Osteoblast (primary cell): ENCODE data around the gene CIPC. TPM values are rescaled to one million over a fixed set of nuclear protein-coding genes. Genes with fewer than 3 reads are reported as not detected.

Experiments
- DNase-seq: peaks from one replicate; pipeline ENCODE4 v3.0.0; 2011; ENCODE audit warnings: low spot score, mixed read lengths; ENCODE audit not compliant: insufficient read length; ENCODE audit errors: missing footprints
- H2AFZ ChIP-seq: 2 replicates; pipeline ENCODE4 v1.6.0; 2011; ENCODE audit warnings: mild to moderate bottlenecking, low read length
- H3K27ac ChIP-seq: 2 replicates; pipeline ENCODE4 v1.5.1; 2011; ENCODE audit warnings: mild to moderate bottlenecking, low read depth, low read length, moderate library complexity
- H3K27me3 ChIP-seq: 2 replicates; pipeline ENCODE4 v1.6.0; 2012; ENCODE audit warnings: mild to moderate bottlenecking, control low read depth, inconsistent platforms, low read length, moderate library complexity; ENCODE audit not compliant: insufficient read depth
- H3K36me3 ChIP-seq: 2 replicates; pipeline ENCODE4 v1.5.1; 2011; ENCODE audit warnings: mild to moderate bottlenecking, low read length, control low read depth, moderate library complexity; ENCODE audit not compliant: insufficient read depth
- H3K4me1 ChIP-seq: 2 replicates; pipeline ENCODE4 v1.5.1; 2011; ENCODE audit warnings: mild to moderate bottlenecking, low read length, control low read depth, moderate library complexity; ENCODE audit not compliant: insufficient read depth
- H3K4me2 ChIP-seq: 2 replicates; pipeline ENCODE4 v1.6.0; 2011; ENCODE audit warnings: mild to moderate bottlenecking, low read length; ENCODE audit not compliant: insufficient read depth
- H3K4me3 ChIP-seq: fragments of 200-600 bp; sonication (generic); 3 replicates; pipeline ENCODE4 v1.5.1; 2012; ENCODE audit warnings: mild to moderate bottlenecking, low read length, inconsistent platforms; ENCODE audit not compliant: insufficient read depth
- H3K79me2 ChIP-seq: 2 replicates; pipeline ENCODE4 v1.6.0; 2012; ENCODE audit warnings: mild to moderate bottlenecking, low read length, control low read depth, inconsistent platforms; ENCODE audit not compliant: insufficient read depth
- H3K9me3 ChIP-seq: 2 replicates; pipeline ENCODE4 v1.5.1; 2011; ENCODE audit warnings: low read depth, low read length, control low read depth
- H4K20me1 ChIP-seq: 2 replicates; pipeline ENCODE4 v1.6.0; 2012; ENCODE audit warnings: mild to moderate bottlenecking, low read length, control low read depth; ENCODE audit not compliant: insufficient read depth
- total RNA-seq: library from RNA; depleted of rRNA; stranded (reverse); fragments of >200 nt; gene quantifications from 2 replicates; pipeline ENCODE4 v1.2.3, GENCODE V29; 2012
- TF ChIP-seq, protein P1 (sequence below): IDR thresholded peaks from 2 replicates; pipeline ENCODE4 v1.5.1; 2011; ENCODE audit warnings: mild to moderate bottlenecking, low read depth, low read length, moderate library complexity; ENCODE audit errors: extremely low read depth

The CIPC gene
- total RNA-seq, 1 donor = 16.6 TPM

- Histone ChIP-seq H3K4me3 (no peak overlapping the region), H3K27ac (no peak overlapping the region), H3K79me2 (peaks cover 50% of the 10 kb centered on the region), H3K36me3 (peaks cover 25% of the 10 kb centered on the region), H3K4me2 (no peak overlapping the region), H3K27me3 (no peaks in the 10 kb centered on the region), H4K20me1 (peaks cover 8% of the 10 kb centered on the region), H3K4me1 (peaks cover 2% of the 10 kb centered on the region), H2AFZ (no peak overlapping the region), H3K9me3 (no peaks in the 10 kb centered on the region)
- TF ChIP-seq, protein P1, sequence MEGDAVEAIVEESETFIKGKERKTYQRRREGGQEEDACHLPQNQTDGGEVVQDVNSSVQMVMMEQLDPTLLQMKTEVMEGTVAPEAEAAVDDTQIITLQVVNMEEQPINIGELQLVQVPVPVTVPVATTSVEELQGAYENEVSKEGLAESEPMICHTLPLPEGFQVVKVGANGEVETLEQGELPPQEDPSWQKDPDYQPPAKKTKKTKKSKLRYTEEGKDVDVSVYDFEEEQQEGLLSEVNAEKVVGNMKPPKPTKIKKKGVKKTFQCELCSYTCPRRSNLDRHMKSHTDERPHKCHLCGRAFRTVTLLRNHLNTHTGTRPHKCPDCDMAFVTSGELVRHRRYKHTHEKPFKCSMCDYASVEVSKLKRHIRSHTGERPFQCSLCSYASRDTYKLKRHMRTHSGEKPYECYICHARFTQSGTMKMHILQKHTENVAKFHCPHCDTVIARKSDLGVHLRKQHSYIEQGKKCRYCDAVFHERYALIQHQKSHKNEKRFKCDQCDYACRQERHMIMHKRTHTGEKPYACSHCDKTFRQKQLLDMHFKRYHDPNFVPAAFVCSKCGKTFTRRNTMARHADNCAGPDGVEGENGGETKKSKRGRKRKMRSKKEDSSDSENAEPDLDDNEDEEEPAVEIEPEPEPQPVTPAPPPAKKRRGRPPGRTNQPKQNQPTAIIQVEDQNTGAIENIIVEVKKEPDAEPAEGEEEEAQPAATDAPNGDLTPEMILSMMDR = no peak
- DNase-seq = no peak
These were observed 6.3 kb downstream of the CIPC start for GRCh38 chr14:77104393-77104792.

GRCh38 chr14:77105145-77105939 is 7.3 kb downstream of the CIPC start:
- TF ChIP-seq, protein P1 = no peak
- peaks cover 8% of the 10 kb centered on the region for H4K20me1 ChIP-seq
- no peak overlapping the region for H3K27ac ChIP-seq

GRCh38 chr14:77106666-77107065 is 8.6 kb downstream of the CIPC start:
- no peaks in the 10 kb centered on the region for H3K9me3 ChIP-seq
- H3K27me3 ChIP-seq = no peaks in the 10 kb centered on the region
- H3K36me3 ChIP-seq = peaks cover 35% of the 10 kb centered on the region
- H3K27ac ChIP-seq = no peak overlapping the region
- peaks cover 35% of the 10 kb centered on the region for H3K79me2 ChIP-seq
- no peak overlapping the region for H3K4me2 ChIP-seq
- no peaks in the 10 kb centered on the region for H3K4me1 ChIP-seq
- TF ChIP-seq, protein P1 = no peak
- H2AFZ ChIP-seq = no peak overlapping the region
- H3K4me3 ChIP-seq = no peak overlapping the region
- no peak for DNase-seq
- H4K20me1 ChIP-seq = peaks cover 4% of the 10 kb centered on the region

More at GRCh38 chr14:77105145-77105939, 7.3 kb downstream of the CIPC start:
- Histone ChIP-seq H3K4me1 (no peaks in the 10 kb centered on the region), H2AFZ (no peak overlapping the region), H3K4me3 (no peak overlapping the region), H3K27me3 (no peaks in the 10 kb centered on the region), H3K79me2 (peaks cover 44% of the 10 kb centered on the region), H3K4me2 (no peak overlapping the region), H3K9me3 (no peaks in the 10 kb centered on the region), H3K36me3 (peaks cover 25% of the 10 kb centered on the region)
- no peak for DNase-seq

DNA sequence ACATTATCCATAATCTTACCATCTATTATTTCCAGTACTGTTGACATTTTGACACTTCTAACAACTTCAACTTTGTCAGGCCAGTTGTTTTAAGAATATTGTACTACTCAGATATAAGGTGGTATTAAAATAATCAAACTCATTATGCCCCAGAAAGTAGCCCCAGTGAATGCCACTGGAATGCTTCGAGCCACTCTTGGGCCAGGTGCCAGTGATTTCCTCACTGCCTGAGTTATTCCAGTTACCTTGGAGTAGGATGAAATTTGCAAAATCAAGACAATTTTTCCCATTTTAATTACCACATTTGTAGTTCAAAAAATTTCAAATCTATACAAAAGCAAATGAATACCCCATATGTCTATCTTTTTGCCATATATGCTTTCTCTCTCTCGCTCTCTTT is 9.2 kb downstream of the CIPC start:
- no peak for DNase-seq
- TF ChIP-seq, protein P1 = no peak

More for the DNA sequence above, 9.2 kb downstream of the CIPC start:
- no peak overlapping the region for H3K4me3 ChIP-seq
- peaks cover 4% of the 10 kb centered on the region for H4K20me1 ChIP-seq
- no peaks in the 10 kb centered on the region for H3K9me3 ChIP-seq
- no peak overlapping the region for H3K27ac ChIP-seq
- H3K4me1 ChIP-seq = no peaks in the 10 kb centered on the region
- peaks cover 29% of the 10 kb centered on the region for H3K79me2 ChIP-seq
- no peak overlapping the region for H3K4me2 ChIP-seq
- H3K36me3 ChIP-seq = peaks cover 40% of the 10 kb centered on the region
- no peak overlapping the region for H2AFZ ChIP-seq
- H3K27me3 ChIP-seq = no peaks in the 10 kb centered on the region
